ENCODE measurements around the gene CD55. TPM values are rescaled to one million over a fixed set of nuclear protein-coding genes. Genes with fewer than 3 reads are reported as not detected.

CD55 gene
- total RNA-seq, 6 donors from 2014 or later = 256 to 798 (median 465) TPM

GRCh38 chr1:207298636-207299398 is 22.7 kb upstream of the CD55 start:
- 45 to 52% methylated on average over 4 of the region's 4 CpGs for whole genome bisulfite sequencing, 2 donors
- ATAC-seq (ENCODE audit: low FRiP score in 2 of 2) (peak; percentile 43 to 84), DNase-seq (no peak)
- Histone ChIP-seq H3K9me3 (no peaks in the 10 kb centered on the region), H3K4me1 (peaks cover 7 to 16% (median 14%) of the 10 kb centered on the region in 4 donors), H3K27me3 (no peaks in the 10 kb centered on the region), H3K4me3 (no peak overlapping the region), H3K27ac (peak overlapping the region; percentile 73 to 77 (median 76)), H3K36me3 (no peaks in the 10 kb centered on the region)
- TF ChIP-seq, protein P1, sequence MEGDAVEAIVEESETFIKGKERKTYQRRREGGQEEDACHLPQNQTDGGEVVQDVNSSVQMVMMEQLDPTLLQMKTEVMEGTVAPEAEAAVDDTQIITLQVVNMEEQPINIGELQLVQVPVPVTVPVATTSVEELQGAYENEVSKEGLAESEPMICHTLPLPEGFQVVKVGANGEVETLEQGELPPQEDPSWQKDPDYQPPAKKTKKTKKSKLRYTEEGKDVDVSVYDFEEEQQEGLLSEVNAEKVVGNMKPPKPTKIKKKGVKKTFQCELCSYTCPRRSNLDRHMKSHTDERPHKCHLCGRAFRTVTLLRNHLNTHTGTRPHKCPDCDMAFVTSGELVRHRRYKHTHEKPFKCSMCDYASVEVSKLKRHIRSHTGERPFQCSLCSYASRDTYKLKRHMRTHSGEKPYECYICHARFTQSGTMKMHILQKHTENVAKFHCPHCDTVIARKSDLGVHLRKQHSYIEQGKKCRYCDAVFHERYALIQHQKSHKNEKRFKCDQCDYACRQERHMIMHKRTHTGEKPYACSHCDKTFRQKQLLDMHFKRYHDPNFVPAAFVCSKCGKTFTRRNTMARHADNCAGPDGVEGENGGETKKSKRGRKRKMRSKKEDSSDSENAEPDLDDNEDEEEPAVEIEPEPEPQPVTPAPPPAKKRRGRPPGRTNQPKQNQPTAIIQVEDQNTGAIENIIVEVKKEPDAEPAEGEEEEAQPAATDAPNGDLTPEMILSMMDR (IDR thresholded peaks at IDR 0.05) = no peak
- TF ChIP-seq EP300 (IDR thresholded peaks at IDR 0.05) (peak in 3 of 4 donors; percentile 45 to 91 (median 64)), POLR2A (IDR thresholded peaks at IDR 0.05) (peak in 1 of 4 donors; percentile 32)

- Histone ChIP-seq H3K27me3 (no peaks in the 10 kb centered on the region), H3K27ac (no peak overlapping the region), H3K4me1 (peaks cover 7 to 16% (median 14%) of the 10 kb centered on the region in 4 donors), H3K9me3 (no peaks in the 10 kb centered on the region), H3K4me3 (no peak overlapping the region), H3K36me3 (no peaks in the 10 kb centered on the region)
- no peak for ATAC-seq (ENCODE audit: low FRiP score in 2 of 2)
- TF ChIP-seq EP300 (IDR thresholded peaks at IDR 0.05) = no peak
- TF ChIP-seq, protein P1 (IDR thresholded peaks at IDR 0.05) = no peak
- TF ChIP-seq POLR2AphosphoS5 (IDR thresholded peaks at IDR 0.05) = no peak
- no peak for TF ChIP-seq POLR2A (IDR thresholded peaks at IDR 0.05)
- no peak for DNase-seq
Measured at GRCh38 chr1:207300970-207301369, 20.5 kb upstream of the CD55 start.

DNA sequence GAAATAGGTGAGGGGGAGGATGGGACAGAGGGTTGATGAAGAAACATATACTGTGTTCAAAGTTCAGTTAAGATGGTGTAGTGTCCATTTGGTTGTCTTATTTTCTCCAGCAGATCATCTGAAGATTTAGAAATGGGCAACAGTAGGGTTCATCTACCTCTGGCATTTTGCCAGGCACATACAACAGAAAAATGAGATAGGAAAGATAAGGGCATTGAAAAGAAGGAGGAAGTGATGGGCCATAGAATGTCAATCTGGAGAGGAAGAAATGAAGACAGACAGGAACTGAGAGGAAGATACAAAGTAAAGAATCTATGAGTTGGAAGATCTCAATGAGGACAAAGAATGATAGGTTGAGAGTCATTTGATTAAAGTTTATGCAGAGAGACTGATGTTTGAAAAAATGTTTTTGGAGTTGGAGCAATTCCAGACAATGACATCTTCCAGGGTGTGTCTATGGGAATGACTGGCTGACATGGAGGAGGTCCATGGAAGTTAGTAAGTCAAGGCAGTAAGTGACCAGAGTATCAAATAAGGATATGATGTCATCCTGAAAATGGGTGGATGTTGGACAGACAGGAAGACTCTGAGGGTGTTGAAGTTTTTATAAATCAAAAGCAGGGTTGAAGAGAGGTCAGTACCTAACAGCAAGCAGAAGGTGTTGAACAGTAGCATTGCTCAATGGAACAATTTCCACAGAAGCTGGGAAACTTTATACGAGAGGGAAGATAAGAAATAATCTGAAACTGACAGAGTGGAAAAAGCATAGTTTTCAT is 18.7 kb upstream of the CD55 start:
- 50 to 53% methylated on average over 1 of the region's 1 CpG for WGBS, 2 donors
- ATAC-seq (ENCODE audit: low FRiP score in 2 of 2) = peak in 1 of 2 donors; percentile 80

GRCh38 chr1:207304710-207305488 is 16.6 kb upstream of the CD55 start:
- no peak for DNase-seq
- WGBS, 2 donors = 91 to 93% methylated on average over 8 of the region's 8 CpGs
- H3K9me3 ChIP-seq = no peaks in the 10 kb centered on the region
- no peaks in the 10 kb centered on the region for H3K27me3 ChIP-seq
- no peaks in the 10 kb centered on the region for H3K36me3 ChIP-seq
- no peak overlapping the region for H3K27ac ChIP-seq
- no peak overlapping the region for H3K4me3 ChIP-seq
- TF ChIP-seq POLR2AphosphoS5 (IDR thresholded peaks at IDR 0.05) (no peak), POLR2A (IDR thresholded peaks at IDR 0.05) (no peak), EP300 (IDR thresholded peaks at IDR 0.05) (no peak)
- TF ChIP-seq, protein P1 (IDR thresholded peaks at IDR 0.05) = no peak
- H3K4me1 ChIP-seq = peaks cover 5 to 16% (median 7%) of the 10 kb centered on the region in 4 donors
- ATAC-seq (ENCODE audit: low FRiP score in 2 of 2) = no peak

More for the DNA sequence above, 18.7 kb upstream of the CD55 start:
- no peak overlapping the region for H3K27ac ChIP-seq
- no peak for DNase-seq
- no peaks in the 10 kb centered on the region for H3K36me3 ChIP-seq
- peaks cover 7 to 14% (median 10%) of the 10 kb centered on the region in 4 donors for H3K4me1 ChIP-seq
- TF ChIP-seq EP300 (IDR thresholded peaks at IDR 0.05) (no peak), POLR2AphosphoS5 (IDR thresholded peaks at IDR 0.05) (no peak)
- TF ChIP-seq, protein P1 (IDR thresholded peaks at IDR 0.05) = no peak
- H3K4me3 ChIP-seq = no peak overlapping the region
- no peaks in the 10 kb centered on the region for H3K27me3 ChIP-seq
- H3K9me3 ChIP-seq = no peaks in the 10 kb centered on the region
